Measurements from ENCODE around the gene PRRG3.

PRRG3 gene

GRCh38 chrX:151746502-151746901, 51.2 kb downstream of the PRRG3 start:
- DNase-seq, result no peak

- no peak for DNase-seq
Measured at GRCh38 chrX:151750511-151750910, 55.3 kb downstream of the PRRG3 start.

GRCh38 chrX:151752847-151753246, 57.6 kb downstream of the PRRG3 start:
- no peak for DNase-seq

GRCh38 chrX:151753313-151754046, 58.2 kb downstream of the PRRG3 start:
- DNase-seq, result no peak

GRCh38 chrX:151754047-151754429, 58.8 kb downstream of the PRRG3 start:
- DNase-seq, result no peak

GRCh38 chrX:151754641-151755215, 59.5 kb downstream of the PRRG3 start:
- DNase-seq, result no peak

All from bone marrow (tissue), 2 donors.